ENCODE results near the gene SUGCT.

SUGCT gene

GRCh38 chr7:40749877-40750276 is 615.1 kb downstream of the SUGCT start:
- H3K9ac ChIP-seq (ENCODE audit: low read length), result no peak overlapping the region
- no peaks in the 10 kb centered on the region for H3K79me2 ChIP-seq (ENCODE audit: low read length)
- no peak overlapping the region for H2AFZ ChIP-seq (ENCODE audit: low read length)
- H3F3A ChIP-seq (ENCODE audit: insufficient read depth, low read length), result no peaks in the 10 kb centered on the region
- TF ChIP-seq CTCF (IDR thresholded peaks at IDR 0.05; ENCODE audit: low read length) (no peak), EZH2phosphoT487 (IDR thresholded peaks at IDR 0.05; ENCODE audit: low read length) (no peak), EZH2 (optimal IDR thresholded peaks at IDR 0.05; ENCODE audit: low read depth, low read length) (no peak)
- H3K27ac ChIP-seq (ENCODE audit: low read length), result no peak overlapping the region
- no peaks in the 10 kb centered on the region for H3K9me3 ChIP-seq (replicated peaks; ENCODE audit: insufficient read depth, low read length)
- no peaks in the 10 kb centered on the region for H3K36me3 ChIP-seq (replicated peaks; ENCODE audit: insufficient read depth, low read length)
- H3K27me3 ChIP-seq (replicated peaks; ENCODE audit: insufficient read depth, low read length), result no peaks in the 10 kb centered on the region
- no peak overlapping the region for H3K4me3 ChIP-seq (ENCODE audit: low read length)
- H3K4me1 ChIP-seq (ENCODE audit: low read length), result no peaks in the 10 kb centered on the region
- no peaks in the 10 kb centered on the region for H3K9me2 ChIP-seq (replicated peaks; ENCODE audit: insufficient read depth, low read length)
- no peak overlapping the region for H3K4me2 ChIP-seq (ENCODE audit: low read depth, low read length)
- DNase-seq, result no peak
- no peaks in the 10 kb centered on the region for H4K20me1 ChIP-seq (ENCODE audit: insufficient read depth, low read length)

GRCh38 chr7:40753455-40753854 is 618.6 kb downstream of the SUGCT start:
- Histone ChIP-seq H3K36me3 (replicated peaks; ENCODE audit: insufficient read depth, low read length) (no peaks in the 10 kb centered on the region), H4K20me1 (ENCODE audit: insufficient read depth, low read length) (no peaks in the 10 kb centered on the region), H3K9me2 (replicated peaks; ENCODE audit: insufficient read depth, low read length) (no peaks in the 10 kb centered on the region), H3K9me3 (replicated peaks; ENCODE audit: insufficient read depth, low read length) (no peaks in the 10 kb centered on the region), H3K79me2 (ENCODE audit: low read length) (no peaks in the 10 kb centered on the region), H3K27ac (ENCODE audit: low read length) (no peak overlapping the region), H3K4me1 (ENCODE audit: low read length) (no peaks in the 10 kb centered on the region), H3K27me3 (replicated peaks; ENCODE audit: insufficient read depth, low read length) (no peaks in the 10 kb centered on the region), H2AFZ (ENCODE audit: low read length) (no peak overlapping the region), H3F3A (ENCODE audit: insufficient read depth, low read length) (no peaks in the 10 kb centered on the region), H3K4me2 (ENCODE audit: low read depth, low read length) (no peak overlapping the region), H3K9ac (ENCODE audit: low read length) (no peak overlapping the region), H3K4me3 (ENCODE audit: low read length) (no peak overlapping the region)
- TF ChIP-seq EZH2 (optimal IDR thresholded peaks at IDR 0.05; ENCODE audit: low read depth, low read length) (no peak), EZH2phosphoT487 (IDR thresholded peaks at IDR 0.05; ENCODE audit: low read length) (no peak), CTCF (IDR thresholded peaks at IDR 0.05; ENCODE audit: low read length) (no peak)
- DNase-seq, result no peak

GRCh38 chr7:40755438-40755837 is 620.6 kb downstream of the SUGCT start:
- no peak for DNase-seq
- Histone ChIP-seq H2AFZ (ENCODE audit: low read length) (no peak overlapping the region), H3K27ac (ENCODE audit: low read length) (no peak overlapping the region), H3K79me2 (ENCODE audit: low read length) (no peaks in the 10 kb centered on the region), H4K20me1 (ENCODE audit: insufficient read depth, low read length) (no peaks in the 10 kb centered on the region), H3K4me3 (ENCODE audit: low read length) (no peak overlapping the region), H3K4me2 (ENCODE audit: low read depth, low read length) (no peak overlapping the region), H3F3A (ENCODE audit: insufficient read depth, low read length) (no peaks in the 10 kb centered on the region), H3K9me2 (replicated peaks; ENCODE audit: insufficient read depth, low read length) (no peaks in the 10 kb centered on the region), H3K9ac (ENCODE audit: low read length) (no peak overlapping the region), H3K36me3 (replicated peaks; ENCODE audit: insufficient read depth, low read length) (no peaks in the 10 kb centered on the region), H3K27me3 (replicated peaks; ENCODE audit: insufficient read depth, low read length) (no peaks in the 10 kb centered on the region), H3K9me3 (replicated peaks; ENCODE audit: insufficient read depth, low read length) (no peaks in the 10 kb centered on the region), H3K4me1 (ENCODE audit: low read length) (no peaks in the 10 kb centered on the region)
- TF ChIP-seq CTCF (IDR thresholded peaks at IDR 0.05; ENCODE audit: low read length) (no peak), EZH2 (optimal IDR thresholded peaks at IDR 0.05; ENCODE audit: low read depth, low read length) (no peak), EZH2phosphoT487 (IDR thresholded peaks at IDR 0.05; ENCODE audit: low read length) (no peak)
